Fibroblast of skin of scalp (primary cell): ENCODE results near the gene FLYWCH2.
"Not testable (repeated sequence)": the region's sequence is repeated elsewhere in the genome, so short reads cannot be mapped to it uniquely, and the experiment has no call there.

Experiments used
- DNase-seq: peaks from one replicate; pipeline ENCODE4 v3.0.0-alpha.2; 2013

FLYWCH2 gene

GRCh38 chr16:2914233-2914632 lies 31.2 kb downstream of the FLYWCH2 start:
- no peak for DNase-seq

DNA sequence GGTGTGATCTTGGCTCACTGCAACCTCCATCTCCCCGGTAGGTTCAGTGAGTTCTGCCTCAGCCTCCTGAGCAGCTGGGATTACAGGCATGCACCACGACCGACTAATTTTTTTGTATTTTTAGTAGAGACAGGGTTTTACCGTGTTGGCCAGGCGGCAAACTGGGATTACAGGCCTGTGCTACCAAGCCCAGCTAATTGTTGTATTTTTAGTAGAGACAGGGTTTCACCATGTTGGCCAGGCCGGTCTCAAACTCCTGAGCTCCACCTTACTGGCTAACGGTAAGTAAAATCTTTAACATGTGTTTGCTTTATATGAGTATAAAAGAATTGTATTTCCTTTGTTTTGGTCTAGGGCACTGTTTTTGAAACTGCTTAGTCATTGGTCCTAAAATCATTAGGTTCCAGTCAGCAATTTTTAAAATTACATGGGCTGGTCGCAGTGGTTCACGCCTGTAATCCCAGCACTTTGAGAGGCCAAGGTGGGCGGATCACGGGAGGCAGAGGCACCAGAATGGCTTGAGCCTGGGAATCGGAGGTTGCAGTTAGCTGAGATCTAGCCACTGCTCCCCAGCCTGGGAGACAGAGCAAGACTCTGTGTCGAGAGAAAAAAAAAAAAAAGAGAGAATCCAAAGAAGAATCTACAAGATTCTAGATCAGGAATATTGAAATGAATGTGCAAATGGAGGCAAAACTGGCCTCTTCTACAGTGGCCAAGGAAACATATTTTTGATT lies 32.3 kb downstream of the FLYWCH2 start:
- no peak for DNase-seq

DNA sequence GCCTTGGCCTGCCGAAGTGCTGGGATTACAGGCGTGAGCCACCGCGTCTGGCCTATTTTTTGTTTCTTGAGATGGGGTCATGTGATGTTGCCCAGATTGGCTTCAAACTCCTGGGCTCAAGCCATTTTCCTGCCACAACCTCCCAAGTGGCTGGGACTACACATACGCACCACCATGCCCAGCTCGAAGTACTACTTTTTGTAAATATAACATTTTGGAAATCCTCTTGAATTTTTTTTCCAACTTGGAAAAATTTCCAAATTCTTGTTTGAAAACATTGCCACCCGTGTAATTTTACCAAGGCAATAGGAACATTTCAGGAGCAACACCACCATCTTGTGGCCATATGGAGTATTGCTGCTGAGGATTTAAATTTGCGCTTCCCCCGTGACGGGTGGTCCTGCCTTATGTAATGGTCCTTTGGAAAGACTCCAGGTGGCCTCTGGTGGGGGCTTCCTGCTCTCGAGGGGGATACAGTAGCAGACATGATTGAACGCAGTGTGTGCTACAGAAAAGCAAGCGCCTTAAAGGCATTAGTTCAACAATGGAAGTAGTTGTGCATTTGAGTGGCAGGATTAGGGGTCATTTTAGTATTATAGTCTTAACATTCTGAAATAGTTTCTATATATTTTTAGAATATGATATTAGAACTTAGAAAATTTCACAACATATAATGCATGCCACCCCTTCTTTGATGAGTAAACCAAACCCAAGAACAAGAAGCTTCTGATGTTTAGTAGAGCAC lies 36.7 kb downstream of the FLYWCH2 start:
- DNase-seq: peak; percentile 71

- DNase-seq: no peak
Measured at GRCh38 chr16:2923481-2923880, 40.5 kb downstream of the FLYWCH2 start.

GRCh38 chr16:2924901-2925755 lies 42.1 kb downstream of the FLYWCH2 start:
- no peak for DNase-seq

DNA sequence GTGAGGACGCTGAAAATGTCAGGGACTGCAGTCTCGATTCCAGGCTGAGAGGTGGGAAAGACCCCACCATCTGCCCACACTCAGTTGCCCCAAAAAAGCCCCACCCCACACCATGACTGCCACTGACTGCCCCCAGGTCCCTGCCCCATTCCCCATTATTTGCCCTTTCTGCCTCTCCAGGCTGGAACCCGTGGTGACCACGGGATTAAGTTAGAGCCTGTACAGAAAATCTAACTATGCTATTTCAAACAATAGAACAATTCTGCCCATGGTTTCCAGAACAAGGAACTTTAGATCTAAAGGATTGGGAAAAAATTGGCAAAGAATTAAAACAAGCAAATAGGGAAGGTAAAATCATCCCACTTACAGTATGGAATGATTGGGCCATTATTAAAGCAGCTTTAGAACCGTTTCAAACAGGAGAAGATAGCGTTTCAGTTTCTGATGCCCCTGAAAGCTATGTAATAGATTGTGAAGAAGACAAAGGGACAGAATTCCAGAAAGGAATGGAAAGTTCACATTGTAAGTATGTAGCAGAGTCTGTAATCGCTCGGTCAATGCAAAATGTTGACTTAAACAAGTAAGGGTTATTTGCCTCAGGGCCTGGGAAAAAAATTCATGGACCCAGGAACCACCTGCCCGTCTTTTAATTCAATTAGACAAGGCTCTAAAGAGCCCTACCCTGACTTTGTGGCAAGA lies 43.1 kb downstream of the FLYWCH2 start:
- no peak for DNase-seq

GRCh38 chr16:2926650-2926999 lies 43.6 kb downstream of the FLYWCH2 start:
- DNase-seq: no peak

- DNase-seq: peak; percentile 87
Measured at GRCh38 chr16:2927010-2927646, 44.1 kb downstream of the FLYWCH2 start.

- DNase-seq: not testable (repeated sequence)
Measured at GRCh38 chr16:2928151-2928550, 45.1 kb downstream of the FLYWCH2 start.

- no peak for DNase-seq
Measured at GRCh38 chr16:2928796-2929195, 45.8 kb downstream of the FLYWCH2 start.

DNA sequence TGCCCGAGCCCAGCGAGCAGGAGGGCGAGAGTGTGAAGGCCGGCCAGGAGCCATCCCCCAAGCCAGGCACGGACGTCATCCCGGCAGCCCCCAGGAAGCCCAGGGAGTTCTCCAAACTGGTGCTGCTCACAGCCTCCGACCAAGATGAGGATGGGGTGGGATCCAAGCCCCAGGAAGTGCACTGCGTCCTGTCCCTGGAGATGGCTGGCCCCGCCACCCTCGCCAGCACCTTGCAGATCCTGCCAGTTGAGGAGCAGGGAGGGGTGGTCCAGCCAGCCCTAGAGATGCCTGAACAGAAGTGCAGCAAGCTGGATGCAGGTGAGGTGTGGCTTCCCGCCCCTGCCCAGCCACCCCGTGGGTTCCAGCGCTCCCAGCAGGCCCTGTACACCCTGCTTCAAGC lies 46.7 kb downstream of the FLYWCH2 start:
- no peak for DNase-seq

DNA sequence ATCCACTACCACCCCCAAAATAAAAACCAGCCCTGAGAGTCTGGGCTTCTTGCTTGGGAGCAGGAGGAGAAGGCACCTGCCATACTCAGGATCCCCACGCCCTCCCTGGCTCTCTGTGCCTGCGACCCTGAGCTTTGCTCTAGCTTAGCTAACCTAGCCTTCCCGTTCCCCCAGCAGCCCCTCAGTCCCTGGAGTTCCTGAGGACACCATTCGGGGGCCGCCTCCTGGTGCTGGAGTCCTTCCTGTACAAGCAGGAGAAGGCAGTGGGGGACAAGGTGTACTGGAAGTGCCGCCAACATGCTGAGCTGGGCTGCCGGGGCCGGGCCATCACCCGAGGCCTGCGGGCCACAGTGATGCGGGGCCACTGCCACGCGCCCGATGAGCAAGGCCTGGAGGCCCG lies 47.2 kb downstream of the FLYWCH2 start:
- no peak for DNase-seq

DNA sequence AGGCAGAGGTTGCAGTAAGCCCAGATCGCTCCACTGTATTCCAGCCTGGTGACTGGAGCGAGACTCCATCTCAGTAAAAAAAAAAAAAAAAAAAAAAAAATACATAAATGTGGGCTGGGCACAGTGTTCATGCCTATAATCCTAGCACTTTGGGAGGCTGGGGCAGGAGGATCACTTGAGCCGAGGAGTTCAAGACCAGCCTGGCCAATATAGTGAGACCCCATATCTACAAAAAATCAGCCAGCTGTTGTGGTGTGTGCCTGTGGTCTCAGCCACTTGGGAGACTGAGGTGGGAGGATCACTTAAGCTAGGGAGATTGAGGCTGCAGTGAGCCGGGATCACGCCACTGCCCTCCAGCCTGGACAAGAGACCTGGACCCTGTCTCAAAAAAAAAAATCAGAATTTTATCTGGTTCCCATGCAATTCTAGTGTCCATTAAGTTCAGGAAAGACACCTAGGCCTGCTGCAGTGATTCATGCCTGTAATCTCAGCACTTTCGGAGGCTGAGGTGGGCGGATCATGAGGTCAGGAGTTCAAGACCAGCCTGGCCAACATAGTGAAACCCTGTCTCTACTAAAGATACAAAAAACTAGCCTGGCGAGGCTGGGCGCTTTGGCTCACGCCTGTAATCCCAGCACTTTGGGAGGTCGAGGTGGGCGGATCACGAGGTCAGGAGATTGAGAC lies 48.4 kb downstream of the FLYWCH2 start:
- not testable (repeated sequence) for DNase-seq

- DNase-seq: no peak
Measured at GRCh38 chr16:2933136-2933535, 50.1 kb downstream of the FLYWCH2 start.

- no peak for DNase-seq
Measured at GRCh38 chr16:2933701-2934100, 50.7 kb downstream of the FLYWCH2 start.

DNA sequence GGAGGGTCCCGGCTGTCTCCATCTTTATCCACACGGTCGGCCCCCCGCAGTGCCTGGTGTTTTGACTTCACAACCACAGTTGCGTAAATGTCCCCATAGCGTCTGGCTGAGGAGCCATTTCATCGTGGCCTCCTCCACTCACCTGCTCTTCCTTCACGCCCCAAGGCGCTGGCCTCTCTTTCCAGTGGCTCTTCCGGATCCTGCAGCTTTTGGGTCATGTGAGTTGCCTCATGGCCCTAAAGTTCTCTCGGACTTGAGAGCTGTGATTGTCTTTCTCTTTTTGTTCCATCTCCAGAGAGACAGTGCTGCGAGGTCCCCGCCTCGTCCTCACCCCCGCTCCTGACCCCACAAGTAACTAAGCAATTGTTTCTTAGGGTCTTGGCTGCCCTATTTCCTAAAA lies 51.4 kb downstream of the FLYWCH2 start:
- no peak for DNase-seq

DNA sequence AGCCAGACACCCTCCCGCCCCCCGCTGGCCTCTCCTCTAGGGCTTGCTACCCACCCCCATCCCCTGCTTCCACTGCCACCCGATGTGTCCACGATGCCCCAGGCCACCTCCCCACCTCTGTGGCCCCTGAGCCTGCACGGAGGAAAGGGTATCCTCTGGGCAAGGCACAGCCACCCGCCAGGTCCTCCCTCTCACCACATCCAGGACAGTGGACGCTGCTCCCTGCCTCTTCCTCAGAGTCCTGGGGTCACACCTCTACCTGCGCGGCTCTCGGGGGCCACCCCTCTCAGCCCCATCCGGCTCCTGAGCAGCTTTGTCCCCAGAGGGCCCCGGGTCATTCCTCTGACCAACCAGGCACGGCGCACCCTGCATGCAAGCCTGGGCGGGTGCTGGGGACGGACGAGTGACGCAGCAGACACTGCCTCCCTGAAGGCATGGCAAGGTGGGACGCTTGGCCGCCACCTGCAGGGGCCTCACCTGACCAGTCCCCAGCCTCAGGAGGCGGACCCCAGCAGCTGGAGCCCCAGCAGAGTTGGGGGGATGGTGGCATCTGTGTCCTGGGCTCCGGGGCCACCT lies 53.5 kb downstream of the FLYWCH2 start:
- DNase-seq: no peak

- DNase-seq: no peak
Measured at GRCh38 chr16:2937170-2937569, 54.2 kb downstream of the FLYWCH2 start.

GRCh38 chr16:2938206-2938605 lies 55.2 kb downstream of the FLYWCH2 start:
- no peak for DNase-seq

- no peak for DNase-seq
Measured at GRCh38 chr16:2939968-2940367, 57.0 kb downstream of the FLYWCH2 start.

DNA sequence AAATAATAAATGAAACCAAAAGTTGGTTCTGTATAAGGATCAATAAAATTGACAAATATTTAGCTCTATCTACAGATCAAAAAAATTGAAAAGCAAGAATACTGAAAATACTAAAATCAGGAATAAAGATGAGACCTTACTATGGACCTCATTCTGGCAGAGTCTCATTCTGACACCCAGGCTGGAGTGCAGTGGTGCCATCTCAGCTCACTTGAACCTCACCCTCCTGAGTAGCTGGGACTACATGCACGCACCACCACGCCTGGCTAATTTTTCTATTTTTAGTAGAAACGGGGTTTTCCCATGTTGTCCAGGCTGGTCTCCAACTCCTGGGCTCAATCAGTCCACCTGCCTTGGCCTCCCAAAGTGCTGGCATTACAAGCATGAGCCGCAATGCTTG lies 59.0 kb downstream of the FLYWCH2 start:
- no peak for DNase-seq
